T1000 (cell line): ENCODE data around the gene ENTPD6.
"Not testable (repeated sequence)": the region's sequence is repeated elsewhere in the genome, so short reads cannot be mapped to it uniquely, and the experiment has no call there.

Source experiments
- DNase-seq: peaks from one replicate; lab custom pipeline; 2025; ENCODE audit warnings: mixed read lengths; lab: John Stamatoyannopoulos, UW

ENTPD6 gene

GRCh38 chr20:25223765-25224720 is 28.5 kb downstream of the ENTPD6 start:
- DNase-seq, result no peak

- no peak for DNase-seq
Measured at GRCh38 chr20:25224941-25225340, 29.4 kb downstream of the ENTPD6 start.

- no peak for DNase-seq
Measured at GRCh38 chr20:25225642-25226432, 30.3 kb downstream of the ENTPD6 start.

GRCh38 chr20:25226433-25227316 is 31.2 kb downstream of the ENTPD6 start:
- DNase-seq, result no peak

GRCh38 chr20:25227317-25227831 is 31.9 kb downstream of the ENTPD6 start:
- DNase-seq, result no peak

GRCh38 chr20:25229486-25230165 is 34.1 kb downstream of the ENTPD6 start:
- no peak for DNase-seq

- DNase-seq, result no peak
Measured at GRCh38 chr20:25230166-25230831, 34.8 kb downstream of the ENTPD6 start.

- DNase-seq, result peak; percentile 38
Measured at GRCh38 chr20:25233016-25233772, 37.7 kb downstream of the ENTPD6 start.

GRCh38 chr20:25234009-25234849 is 38.7 kb downstream of the ENTPD6 start:
- not testable (repeated sequence) for DNase-seq

- DNase-seq, result no peak
Measured at GRCh38 chr20:25236450-25237304, 41.2 kb downstream of the ENTPD6 start.

- DNase-seq, result peak; percentile 79
Measured at GRCh38 chr20:25237610-25238318, 42.3 kb downstream of the ENTPD6 start.

- no peak for DNase-seq
Measured at GRCh38 chr20:25238319-25239037, 43.0 kb downstream of the ENTPD6 start.

- DNase-seq, result no peak
Measured at GRCh38 chr20:25239387-25240370, 44.2 kb downstream of the ENTPD6 start.

GRCh38 chr20:25240851-25241658 is 45.5 kb downstream of the ENTPD6 start:
- DNase-seq, result not testable (repeated sequence)

- DNase-seq, result not testable (repeated sequence)
Measured at GRCh38 chr20:25241659-25241955, 46.1 kb downstream of the ENTPD6 start.
